ENCODE results near the gene TNFSF11.

Gene TNFSF11

DNA sequence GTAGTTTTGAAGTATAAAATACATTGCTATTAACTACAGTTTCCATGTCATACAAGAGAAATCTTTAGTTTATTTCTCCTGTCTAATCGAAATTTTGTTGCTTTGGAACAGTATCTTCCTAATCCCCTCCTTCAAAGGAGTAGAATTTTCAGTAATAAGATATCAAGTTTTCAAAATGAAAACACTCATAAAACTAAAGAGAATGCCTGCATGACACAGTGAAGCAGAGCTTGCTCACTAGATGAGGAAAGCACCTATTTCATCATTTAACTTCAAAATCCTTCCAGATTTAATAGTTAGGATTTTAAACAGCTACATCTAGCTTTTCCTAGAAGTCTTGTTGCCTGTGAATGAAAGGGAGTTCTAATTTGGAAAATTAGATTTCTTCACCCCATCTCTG, 80.8 kb downstream of the TNFSF11 start:
- TF ChIP-seq, protein P1, sequence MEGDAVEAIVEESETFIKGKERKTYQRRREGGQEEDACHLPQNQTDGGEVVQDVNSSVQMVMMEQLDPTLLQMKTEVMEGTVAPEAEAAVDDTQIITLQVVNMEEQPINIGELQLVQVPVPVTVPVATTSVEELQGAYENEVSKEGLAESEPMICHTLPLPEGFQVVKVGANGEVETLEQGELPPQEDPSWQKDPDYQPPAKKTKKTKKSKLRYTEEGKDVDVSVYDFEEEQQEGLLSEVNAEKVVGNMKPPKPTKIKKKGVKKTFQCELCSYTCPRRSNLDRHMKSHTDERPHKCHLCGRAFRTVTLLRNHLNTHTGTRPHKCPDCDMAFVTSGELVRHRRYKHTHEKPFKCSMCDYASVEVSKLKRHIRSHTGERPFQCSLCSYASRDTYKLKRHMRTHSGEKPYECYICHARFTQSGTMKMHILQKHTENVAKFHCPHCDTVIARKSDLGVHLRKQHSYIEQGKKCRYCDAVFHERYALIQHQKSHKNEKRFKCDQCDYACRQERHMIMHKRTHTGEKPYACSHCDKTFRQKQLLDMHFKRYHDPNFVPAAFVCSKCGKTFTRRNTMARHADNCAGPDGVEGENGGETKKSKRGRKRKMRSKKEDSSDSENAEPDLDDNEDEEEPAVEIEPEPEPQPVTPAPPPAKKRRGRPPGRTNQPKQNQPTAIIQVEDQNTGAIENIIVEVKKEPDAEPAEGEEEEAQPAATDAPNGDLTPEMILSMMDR (conservative IDR thresholded peaks at IDR 0.05; ENCODE audit: low read length), result no peak
- no peak for TF ChIP-seq EZH2phosphoT487 (IDR thresholded peaks at IDR 0.05; ENCODE audit: borderline replicate concordance)

GRCh38 chr13:42656161-42656560, 82.2 kb downstream of the TNFSF11 start:
- H2AFZ ChIP-seq (ENCODE audit: low read length), result no peak overlapping the region
- H3K27me3 ChIP-seq (ENCODE audit: insufficient read depth, low read length, poor library complexity, severe bottlenecking), result no peaks in the 10 kb centered on the region
- H3K79me2 ChIP-seq (ENCODE audit: insufficient read depth, low read length), result no peaks in the 10 kb centered on the region
- peaks cover 21% of the 10 kb centered on the region for H3K4me1 ChIP-seq (ENCODE audit: insufficient read depth, low read length, poor library complexity, severe bottlenecking)
- H3K4me3 ChIP-seq (ENCODE audit: low read length, poor library complexity, severe bottlenecking), result no peak overlapping the region
- no peaks in the 10 kb centered on the region for H3K9me3 ChIP-seq (ENCODE audit: insufficient read depth, low read depth, low read length)
- no peaks in the 10 kb centered on the region for H3K36me3 ChIP-seq (ENCODE audit: insufficient read depth, low read length)
- no peak overlapping the region for H3K4me2 ChIP-seq (ENCODE audit: low read depth, low read length, poor library complexity, severe bottlenecking)
- no peaks in the 10 kb centered on the region for H4K20me1 ChIP-seq (ENCODE audit: insufficient read depth, low read length, poor library complexity, severe bottlenecking)
- no peaks in the 10 kb centered on the region for H3F3A ChIP-seq (ENCODE audit: low read depth)
- no peak overlapping the region for H3K9ac ChIP-seq (ENCODE audit: low read depth, low read length, poor library complexity, severe bottlenecking)
- no peak for TF ChIP-seq EZH2phosphoT487 (IDR thresholded peaks at IDR 0.05; ENCODE audit: borderline replicate concordance)
- TF ChIP-seq, protein P1 (conservative IDR thresholded peaks at IDR 0.05; ENCODE audit: low read length), result no peak
- H3K9me2 ChIP-seq (replicated peaks; ENCODE audit: low read depth, low read length), result no peaks in the 10 kb centered on the region

More for the DNA sequence above, 80.8 kb downstream of the TNFSF11 start:
- Histone ChIP-seq H3K36me3 (ENCODE audit: insufficient read depth, low read length) (no peaks in the 10 kb centered on the region), H3K4me1 (ENCODE audit: insufficient read depth, low read length, poor library complexity, severe bottlenecking) (peaks cover 21% of the 10 kb centered on the region), H3K9me2 (replicated peaks; ENCODE audit: low read depth, low read length) (no peaks in the 10 kb centered on the region), H4K20me1 (ENCODE audit: insufficient read depth, low read length, poor library complexity, severe bottlenecking) (no peaks in the 10 kb centered on the region), H2AFZ (ENCODE audit: low read length) (no peak overlapping the region), H3F3A (ENCODE audit: low read depth) (no peaks in the 10 kb centered on the region), H3K9ac (ENCODE audit: low read depth, low read length, poor library complexity, severe bottlenecking) (no peak overlapping the region), H3K27me3 (ENCODE audit: insufficient read depth, low read length, poor library complexity, severe bottlenecking) (no peaks in the 10 kb centered on the region), H3K9me3 (ENCODE audit: insufficient read depth, low read depth, low read length) (no peaks in the 10 kb centered on the region), H3K4me2 (ENCODE audit: low read depth, low read length, poor library complexity, severe bottlenecking) (no peak overlapping the region), H3K79me2 (ENCODE audit: insufficient read depth, low read length) (no peaks in the 10 kb centered on the region), H3K4me3 (ENCODE audit: low read length, poor library complexity, severe bottlenecking) (no peak overlapping the region)

DNA sequence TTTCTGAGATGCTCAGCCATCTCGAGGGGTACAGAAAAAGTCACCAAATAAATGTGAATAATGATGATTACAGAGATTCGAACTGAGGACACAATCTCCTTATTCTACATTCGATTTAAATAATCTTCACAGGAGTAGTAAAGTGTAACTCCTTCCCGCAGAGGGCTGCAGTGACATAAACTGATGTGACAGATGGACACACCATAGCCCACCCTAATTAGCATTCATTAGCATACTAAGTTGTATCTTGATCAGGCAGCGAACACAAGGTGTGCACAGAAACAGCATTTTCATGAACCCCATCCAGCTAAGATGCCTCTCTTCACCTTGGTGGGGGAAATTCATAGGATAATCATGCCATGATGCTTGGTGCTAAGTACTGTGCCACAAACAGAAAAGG, 83.0 kb downstream of the TNFSF11 start:
- Histone ChIP-seq H3K4me1 (ENCODE audit: insufficient read depth, low read length, poor library complexity, severe bottlenecking) (peaks cover 21% of the 10 kb centered on the region), H3K4me3 (ENCODE audit: low read length, poor library complexity, severe bottlenecking) (no peak overlapping the region), H3K79me2 (ENCODE audit: insufficient read depth, low read length) (no peaks in the 10 kb centered on the region), H3F3A (ENCODE audit: low read depth) (no peaks in the 10 kb centered on the region), H3K4me2 (ENCODE audit: low read depth, low read length, poor library complexity, severe bottlenecking) (no peak overlapping the region), H3K9me3 (ENCODE audit: insufficient read depth, low read depth, low read length) (no peaks in the 10 kb centered on the region), H3K27me3 (ENCODE audit: insufficient read depth, low read length, poor library complexity, severe bottlenecking) (no peaks in the 10 kb centered on the region), H2AFZ (ENCODE audit: low read length) (no peak overlapping the region), H3K9me2 (replicated peaks; ENCODE audit: low read depth, low read length) (no peaks in the 10 kb centered on the region), H3K9ac (ENCODE audit: low read depth, low read length, poor library complexity, severe bottlenecking) (no peak overlapping the region), H4K20me1 (ENCODE audit: insufficient read depth, low read length, poor library complexity, severe bottlenecking) (no peaks in the 10 kb centered on the region), H3K36me3 (ENCODE audit: insufficient read depth, low read length) (no peaks in the 10 kb centered on the region)
- TF ChIP-seq, protein P1 (conservative IDR thresholded peaks at IDR 0.05; ENCODE audit: low read length), result no peak
- no peak for TF ChIP-seq EZH2phosphoT487 (IDR thresholded peaks at IDR 0.05; ENCODE audit: borderline replicate concordance)

Measured in Loucy (cell line).